Astrocyte (in vitro differentiated cells and primary cell): ENCODE measurements around the gene GID8. TPM values are rescaled to one million over a fixed set of nuclear protein-coding genes. Genes with fewer than 3 reads are reported as not detected.

Source experiments
- DNase-seq: peaks from one replicate; pipeline ENCODE4 v3.0.0-alpha.2; 2010; ENCODE audit warnings: low read depth
- FAIRE-seq: peaks from 2 replicates; lab custom pipeline; 2011; peaks lifted over from hg19 to GRCh38; lab: Jason Lieb, UNC
- H2AFZ ChIP-seq: 2 replicates; pipeline ENCODE4 v1.6.0; 2012; ENCODE audit warnings: low read depth, low read length, inconsistent platforms
- H3K27ac ChIP-seq: 2 replicates; pipeline ENCODE4 v1.5.1; 2011; ENCODE audit warnings: low read depth, low read length, inconsistent platforms
- H3K27me3 ChIP-seq: 2 replicates; pipeline ENCODE4 v1.6.0; 2011; ENCODE audit warnings: low read length, inconsistent platforms; ENCODE audit not compliant: insufficient read depth
- H3K36me3 ChIP-seq: 2 replicates; pipeline ENCODE4 v1.5.1; 2011; ENCODE audit warnings: low read length, inconsistent platforms; ENCODE audit not compliant: insufficient read depth
- H3K4me1 ChIP-seq: 2 replicates; pipeline ENCODE4 v1.5.1; 2011; ENCODE audit warnings: low read length, inconsistent platforms; ENCODE audit not compliant: insufficient read depth
- H3K4me2 ChIP-seq: 2 replicates; pipeline ENCODE4 v1.6.0; 2012; ENCODE audit warnings: low read length, inconsistent platforms
- H3K4me3 ChIP-seq: 2 replicates; pipeline ENCODE4 v1.5.1; 2011; ENCODE audit warnings: low read depth, mild to moderate bottlenecking, low read length, inconsistent platforms; ENCODE audit not compliant: insufficient read depth
- H3K79me2 ChIP-seq: 2 replicates; pipeline ENCODE4 v1.6.0; 2012; ENCODE audit warnings: mild to moderate bottlenecking, low read length, inconsistent platforms; ENCODE audit not compliant: insufficient read depth
- H3K9ac ChIP-seq: 2 replicates; pipeline ENCODE4 v1.6.0; 2012; ENCODE audit warnings: mild to moderate bottlenecking, low read length, inconsistent platforms
- H3K9me3 ChIP-seq: 2 replicates; pipeline ENCODE4 v1.5.1; 2012; ENCODE audit warnings: low read depth, mild to moderate bottlenecking, low read length, inconsistent platforms; ENCODE audit not compliant: insufficient read depth
- H4K20me1 ChIP-seq: 2 replicates; pipeline ENCODE4 v1.6.0; 2012; ENCODE audit warnings: low read length, inconsistent platforms; ENCODE audit not compliant: insufficient read depth
- H3K27ac Mint-ChIP-seq: one replicate; pipeline ENCODE4 v1.8.0; 2021; ENCODE audit warnings: mild to moderate bottlenecking, mixed read lengths; ENCODE audit not compliant: unreplicated experiment
- H3K27me3 Mint-ChIP-seq: one replicate; pipeline ENCODE4 v1.8.0; 2021; ENCODE audit warnings: low read depth, mixed read lengths; ENCODE audit not compliant: unreplicated experiment
- H3K36me3 Mint-ChIP-seq: one replicate; pipeline ENCODE4 v1.8.0; 2021; ENCODE audit warnings: low read depth, mixed read lengths; ENCODE audit not compliant: unreplicated experiment
- H3K4me1 Mint-ChIP-seq: one replicate; pipeline ENCODE4 v1.8.0; 2021; ENCODE audit warnings: low read depth, mixed read lengths; ENCODE audit not compliant: unreplicated experiment
- H3K4me3 Mint-ChIP-seq: one replicate; pipeline ENCODE4 v1.8.0; 2021; ENCODE audit warnings: mild to moderate bottlenecking, moderate library complexity, mixed read lengths; ENCODE audit not compliant: unreplicated experiment
- H3K9me3 Mint-ChIP-seq: one replicate; pipeline ENCODE4 v1.8.0; 2021; ENCODE audit warnings: mild to moderate bottlenecking, mixed read lengths; ENCODE audit not compliant: unreplicated experiment
- CTCF ChIP-seq: IDR thresholded peaks from 2 replicates; pipeline ENCODE4 v1.5.1; 2011; ENCODE audit warnings: low read depth, mild to moderate bottlenecking, inconsistent platforms, low read length, moderate library complexity; ENCODE audit not compliant: insufficient read depth
- EZH2 ChIP-seq: IDR thresholded peaks from 2 replicates; pipeline ENCODE4 v1.6.1; 2012; ENCODE audit warnings: mild to moderate bottlenecking, low read length, inconsistent platforms; ENCODE audit not compliant: insufficient read depth
- total RNA-seq: library from RNA; stranded (reverse); gene quantifications from 2 replicates; pipeline ENCODE4 v1.2.1, GENCODE V29; 2021

GID8 gene
- total RNA-seq, 1 donor from 2014 or later: 37.1 TPM

GRCh38 chr20:62893700-62894099, 44.2 kb upstream of the GID8 start:
- no peak for DNase-seq
- no peak overlapping the region for H3K9ac ChIP-seq
- no peaks in the 10 kb centered on the region for H3K4me1 ChIP-seq
- Mint-ChIP-seq H3K9me3 (no peaks in the 10 kb centered on the region), H3K36me3 (peaks cover 13% of the 10 kb centered on the region), H3K4me3 (no peak overlapping the region), H3K27ac (no peak overlapping the region), H3K4me1 (peaks cover 15% of the 10 kb centered on the region), H3K27me3 (no peaks in the 10 kb centered on the region)
- no peaks in the 10 kb centered on the region for H3K79me2 ChIP-seq
- FAIRE-seq: no peak
- H3K9me3 ChIP-seq: no peaks in the 10 kb centered on the region
- peaks cover 54% of the 10 kb centered on the region for H3K36me3 ChIP-seq
- no peaks in the 10 kb centered on the region for H3K27me3 ChIP-seq
- H2AFZ ChIP-seq: no peak overlapping the region
- H3K4me3 ChIP-seq: no peak overlapping the region
- H4K20me1 ChIP-seq: peaks cover 71% of the 10 kb centered on the region
- TF ChIP-seq EZH2 (no peak), CTCF (no peak)
- no peak overlapping the region for H3K27ac ChIP-seq
- no peak overlapping the region for H3K4me2 ChIP-seq

DNA sequence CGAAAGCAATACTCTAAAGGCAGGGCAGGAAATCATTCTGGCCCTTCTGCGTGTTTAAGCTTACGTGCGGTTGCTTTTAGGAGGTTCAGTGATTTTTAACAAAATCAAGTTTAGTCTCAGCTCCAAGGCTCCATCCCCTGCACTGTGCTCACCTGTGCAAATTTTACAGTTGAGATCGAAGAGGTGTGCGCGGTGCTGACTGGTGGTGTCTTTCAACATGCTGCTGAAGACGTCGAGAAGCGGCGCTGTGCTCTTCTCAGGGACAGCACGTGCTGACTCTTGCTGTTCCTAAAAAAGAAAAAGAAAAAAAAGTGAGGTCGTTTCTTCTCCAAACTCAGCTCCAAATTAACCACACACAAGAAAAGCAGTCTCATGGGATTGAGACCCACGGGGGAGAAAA, 43.7 kb upstream of the GID8 start:
- H3K27ac Mint-ChIP-seq: no peak overlapping the region
- Histone ChIP-seq H3K27ac (no peak overlapping the region), H3K4me2 (no peak overlapping the region), H2AFZ (no peak overlapping the region), H3K9ac (no peak overlapping the region), H4K20me1 (peaks cover 73% of the 10 kb centered on the region), H3K79me2 (no peaks in the 10 kb centered on the region), H3K4me1 (no peaks in the 10 kb centered on the region), H3K9me3 (no peaks in the 10 kb centered on the region), H3K36me3 (peaks cover 54% of the 10 kb centered on the region), H3K27me3 (no peaks in the 10 kb centered on the region), H3K4me3 (no peak overlapping the region)
- DNase-seq: no peak
- H3K9me3 Mint-ChIP-seq: no peaks in the 10 kb centered on the region
- peaks cover 19% of the 10 kb centered on the region for H3K4me1 Mint-ChIP-seq
- no peaks in the 10 kb centered on the region for H3K27me3 Mint-ChIP-seq
- no peak for FAIRE-seq
- peaks cover 13% of the 10 kb centered on the region for H3K36me3 Mint-ChIP-seq
- no peak overlapping the region for H3K4me3 Mint-ChIP-seq
- no peak for TF ChIP-seq CTCF
- no peak for TF ChIP-seq EZH2

DNA sequence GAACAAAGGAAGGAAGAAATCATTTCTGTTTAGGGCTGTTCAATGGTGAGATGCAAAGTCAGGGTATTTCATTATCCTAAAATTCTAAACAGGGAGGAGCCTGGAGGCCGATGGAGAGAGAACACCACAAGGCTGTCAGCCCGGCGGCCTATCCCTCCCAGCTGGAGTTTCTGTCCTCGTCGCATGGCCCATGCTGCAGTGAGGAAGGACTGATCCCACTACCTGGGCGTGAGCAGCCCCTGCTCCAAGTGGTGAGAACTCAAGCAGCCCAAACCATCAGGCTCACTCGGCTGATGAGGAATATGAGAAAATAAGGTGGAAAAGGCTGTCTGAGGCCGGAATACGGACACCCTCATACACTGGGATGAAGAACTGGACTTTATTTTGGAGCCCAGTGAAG, 42.4 kb upstream of the GID8 start:
- Histone ChIP-seq H4K20me1 (peaks cover 76% of the 10 kb centered on the region), H3K9ac (no peak overlapping the region), H3K36me3 (peaks cover 46% of the 10 kb centered on the region), H3K9me3 (no peaks in the 10 kb centered on the region), H3K4me3 (no peak overlapping the region), H3K27me3 (no peaks in the 10 kb centered on the region), H3K4me2 (no peak overlapping the region), H3K79me2 (no peaks in the 10 kb centered on the region), H2AFZ (no peak overlapping the region), H3K27ac (no peak overlapping the region), H3K4me1 (peaks cover 2% of the 10 kb centered on the region)
- Mint-ChIP-seq H3K4me3 (no peak overlapping the region), H3K36me3 (peaks cover 13% of the 10 kb centered on the region), H3K9me3 (no peaks in the 10 kb centered on the region), H3K4me1 (peaks cover 21% of the 10 kb centered on the region), H3K27me3 (no peaks in the 10 kb centered on the region), H3K27ac (no peak overlapping the region)
- no peak for FAIRE-seq
- TF ChIP-seq CTCF (no peak), EZH2 (no peak)
- DNase-seq: no peak
